IMR-90 (cell line): ENCODE data around the gene PDZD2. TPM values are rescaled to one million over a fixed set of nuclear protein-coding genes. Genes with fewer than 3 reads are reported as not detected.

Source experiments
- ATAC-seq: fragments of 200-7000 bp; cut with Tn5 transposase; 2 replicates; pipeline ENCODE4 v1.9.1; 2020; ENCODE audit warnings: low read depth, mild to moderate bottlenecking, moderate library complexity
- BruUV-seq: library from RNA; stranded (reverse); fragments of 400-500 nt; replicated peaks from 2 replicates; lab custom pipeline; 2021; lab: Mats Ljungman, UMichigan
- CTCF ChIA-PET: fragments of 300-600 bp; formaldehyde crosslinking; extraction: SDS; loops from one replicate; lab custom pipeline; 2021; ENCODE audit warnings: antibody characterized with exemption; lab: Yijun Ruan, JAX
- POLR2A ChIA-PET: fragments of 300-600 bp; sonication (Branson Sonifier 250); formaldehyde crosslinking; loops from one replicate; lab custom pipeline; 2022; ENCODE audit warnings: antibody characterized with exemption; ENCODE audit not compliant: unreplicated experiment; lab: Charles Lee
- DNase-seq: peaks from one replicate; pipeline ENCODE4 v3.0.0; 2013
- H2AFZ ChIP-seq: replicated peaks from 2 replicates; pipeline ENCODE3; 2013; ENCODE audit warnings: low read length, mild to moderate bottlenecking; ENCODE audit not compliant: poor library complexity
- H2AK5ac ChIP-seq: 2 replicates; pipeline ENCODE4 v1.6.1; 2013; ENCODE audit warnings: low read depth, low read length, inconsistent platforms
- H2AK9ac ChIP-seq: replicated peaks from 2 replicates; pipeline ENCODE3; 2013; ENCODE audit warnings: mild to moderate bottlenecking, low read depth, low read length, moderate library complexity; ENCODE audit not compliant: poor library complexity
- H2BK120ac ChIP-seq: 2 replicates; pipeline ENCODE4 v1.6.1; 2013; ENCODE audit warnings: low read depth, low read length, inconsistent platforms
- H2BK15ac ChIP-seq: 3 replicates; pipeline ENCODE4 v1.6.1; 2013; ENCODE audit warnings: low read depth, low read length, inconsistent platforms
- H2BK20ac ChIP-seq: 2 replicates; pipeline ENCODE4 v1.6.1; 2013; ENCODE audit warnings: low read depth, mild to moderate bottlenecking, inconsistent platforms, low read length, moderate library complexity
- H2BK5ac ChIP-seq: 2 replicates; pipeline ENCODE4 v1.6.1; 2013; ENCODE audit warnings: mild to moderate bottlenecking, low read depth, low read length, inconsistent platforms; ENCODE audit not compliant: poor library complexity, severe bottlenecking
- H3K14ac ChIP-seq: replicated peaks from 2 replicates; pipeline ENCODE4 v1.6.1; 2013; ENCODE audit warnings: low read depth, low read length, inconsistent platforms
- H3K18ac ChIP-seq: 2 replicates; pipeline ENCODE4 v1.6.1; 2013; ENCODE audit warnings: low read depth, low read length, control low read depth
- H3K23ac ChIP-seq: 2 replicates; pipeline ENCODE4 v1.6.1; 2013; ENCODE audit warnings: low read depth, low read length, inconsistent platforms
- H3K27ac ChIP-seq: 2 replicates; pipeline ENCODE4 v1.5.1; 2013; ENCODE audit warnings: mild to moderate bottlenecking, control low read depth, low read length; ENCODE audit not compliant: insufficient read depth
- H3K27me3 ChIP-seq: 2 replicates; pipeline ENCODE4 v1.6.1; 2013; ENCODE audit warnings: low read length; ENCODE audit not compliant: control insufficient read depth, insufficient read depth
- H3K36me3 ChIP-seq: 2 replicates; pipeline ENCODE4 v1.6.1; 2013; ENCODE audit warnings: low read length, mixed read lengths; ENCODE audit not compliant: control insufficient read depth, insufficient read depth
- H3K4ac ChIP-seq: 2 replicates; pipeline ENCODE4 v1.6.1; 2013; ENCODE audit warnings: low read depth, low read length, inconsistent platforms
- H3K4me1 ChIP-seq: 2 replicates; pipeline ENCODE4 v1.6.1; 2013; ENCODE audit warnings: low read length, mixed read lengths; ENCODE audit not compliant: control insufficient read depth, insufficient read depth
- H3K4me2 ChIP-seq: 2 replicates; pipeline ENCODE4 v1.6.1; 2013; ENCODE audit warnings: low read depth, mild to moderate bottlenecking, control low read depth, low read length, moderate library complexity
- H3K4me3 ChIP-seq: 2 replicates; pipeline ENCODE4 v1.5.1; 2013; ENCODE audit warnings: low read depth, mild to moderate bottlenecking, control low read depth, low read length, moderate library complexity; ENCODE audit not compliant: insufficient read depth
- H3K56ac ChIP-seq: 2 replicates; pipeline ENCODE4 v1.6.1; 2013; ENCODE audit warnings: low read length, inconsistent platforms; ENCODE audit not compliant: insufficient read depth; ENCODE audit errors: extremely low read depth
- H3K79me1 ChIP-seq, 2 experiments: 2 replicates each; pipeline ENCODE4 v1.6.1; 2013; ENCODE audit warnings: low read length in 2 of 2, inconsistent platforms in 1 of 2, low read depth in 1 of 2
- H3K9ac ChIP-seq: 2 replicates; pipeline ENCODE4 v1.6.1; 2013; ENCODE audit warnings: low read depth, low read length, control low read depth
- H3K9me1 ChIP-seq: 2 replicates; pipeline ENCODE4 v1.6.1; 2013; ENCODE audit warnings: low read length, inconsistent platforms; ENCODE audit not compliant: insufficient read depth
- H3K9me3 ChIP-seq: 2 replicates; pipeline ENCODE4 v1.6.1; 2013; ENCODE audit warnings: low read length; ENCODE audit not compliant: control insufficient read depth, insufficient read depth
- H4K20me1 ChIP-seq: 2 replicates; pipeline ENCODE4 v1.6.1; 2013; ENCODE audit warnings: low read length, inconsistent platforms; ENCODE audit not compliant: insufficient read depth
- H4K5ac ChIP-seq: 2 replicates; pipeline ENCODE4 v1.6.1; 2013; ENCODE audit warnings: mild to moderate bottlenecking, low read depth, low read length, control low read depth
- H4K8ac ChIP-seq, 2 experiments: 2 replicates each; pipeline ENCODE4 v1.6.1; 2013; ENCODE audit warnings: low read depth in 2 of 2, low read length in 2 of 2, control low read depth in 1 of 2, inconsistent platforms in 1 of 2
- H4K91ac ChIP-seq: 2 replicates; pipeline ENCODE4 v1.6.1; 2013; ENCODE audit warnings: low read depth, low read length, inconsistent platforms; ENCODE audit not compliant: insufficient read depth
- BHLHE40 ChIP-seq: fragments of 150-350 bp; IDR thresholded peaks from 2 replicates; pipeline ENCODE4 v1.6.1; 2016; ENCODE audit warnings: mild to moderate bottlenecking, low read depth, low read length
- CHD1 ChIP-seq: IDR thresholded peaks from 2 replicates; pipeline ENCODE4 v1.6.1; 2012; ENCODE audit warnings: low read depth, low read length, improper control_type of control experiment
- MAZ ChIP-seq: IDR thresholded peaks from 2 replicates; pipeline ENCODE4 v1.6.1; 2012; ENCODE audit warnings: low read depth, mild to moderate bottlenecking, low read length, improper control_type of control experiment, moderate library complexity, borderline replicate concordance
- NFE2L2 ChIP-seq: fragments of 150-350 bp; IDR thresholded peaks from 2 replicates; pipeline ENCODE4 v1.6.1; 2016; ENCODE audit warnings: low read depth, mild to moderate bottlenecking, low read length
- POLR2A ChIP-seq: IDR thresholded peaks from 2 replicates; pipeline ENCODE4 v1.6.1; 2012; ENCODE audit warnings: mild to moderate bottlenecking, low read depth, low read length
- RCOR1 ChIP-seq: IDR thresholded peaks from 2 replicates; pipeline ENCODE4 v1.6.1; 2012; ENCODE audit warnings: mild to moderate bottlenecking, low read length, improper control_type of control experiment; ENCODE audit not compliant: insufficient replicate concordance
- WGBS, 2 experiments: methylation state at CpG; one replicate each; pipeline versions ENCODE4 v1.1.5 to v1.1.7; 2013; ENCODE audit warnings: missing lambda C conversion rate in 2 of 2; ENCODE audit not compliant: insufficient read length in 1 of 2; ENCODE audit errors: extremely low coverage in 2 of 2; 5-methylcytosine and 5-hydroxymethylcytosine counted together
- dilution Hi-C: fragments of 300-500 bp; cut with HindIII; formaldehyde crosslinking; loops from one replicate; pipeline ENCODE4 v1.14.3; 2018; ENCODE audit warnings: low sequenced_read_pairs; ENCODE audit not compliant: unreplicated experiment
- in situ Hi-C: fragments of 300-500 bp; cut with MboI; formaldehyde crosslinking; loops from 3 replicates; pipeline ENCODE4 v1.14.3; 2019; ENCODE audit warnings: low sequenced_read_pairs, inconsistent platforms, mixed read lengths
- intact Hi-C: fragments of 100-400 bp; cut with micrococcal nuclease; formaldehyde crosslinking; loops from 2 replicates; pipeline ENCODE4 v1.10.0; 2022
- polyA plus RNA-seq, 3 experiments: library from polyadenylated mRNA; depleted of rRNA; stranded (reverse); fragments of >200 nt; gene quantifications; 2 replicates each; pipeline ENCODE4 v1.2.3, GENCODE V29; 2012; ENCODE audit warnings: low replicate concordance in 1 of 3
- total RNA-seq: library from RNA; depleted of rRNA; stranded (reverse); fragments of >200 nt; gene quantifications from 2 replicates; pipeline ENCODE4 v1.2.3, GENCODE V29; 2012
- TF ChIP-seq, protein P1 (sequence below): fragments of 150-350 bp; IDR thresholded peaks from 2 replicates; pipeline ENCODE4 v1.6.1; 2016; ENCODE audit warnings: low read depth, mild to moderate bottlenecking, low read length, moderate library complexity, borderline replicate concordance
- TF ChIP-seq, protein P2 (sequence below): conservative IDR thresholded peaks from 2 replicates; pipeline ENCODE4 v1.5.1; 2012; ENCODE audit warnings: mild to moderate bottlenecking, low read depth, low read length, improper control_type of control experiment

PDZD2 gene
- total and polyA plus RNA-seq, 2 of the 4 experiments (the other 2 are of a cell fraction) = under 0.01 to 0.02 TPM

DNA sequence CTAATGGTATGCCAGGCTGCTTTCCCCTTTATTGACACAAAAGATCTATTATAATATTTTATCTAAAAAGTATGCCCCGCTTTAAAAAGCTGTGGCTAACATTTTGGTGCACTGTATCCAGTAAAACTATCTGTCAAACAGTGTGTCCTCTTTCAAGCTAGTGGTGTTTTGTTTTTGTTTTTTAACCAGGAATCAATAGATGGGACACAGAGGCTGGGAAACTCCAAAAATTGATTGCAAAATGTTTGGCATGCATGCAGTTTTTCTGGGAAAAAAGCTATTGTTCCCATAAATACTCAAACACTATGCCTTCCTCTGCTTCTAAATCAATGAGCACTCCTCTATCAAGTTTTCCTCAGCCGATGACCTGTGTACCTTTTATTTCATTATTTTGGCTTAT is 34.3 kb upstream of the PDZD2 start:
- TF ChIP-seq CHD1 (no peak), POLR2A (no peak), BHLHE40 (no peak), MAZ (no peak), NFE2L2 (no peak), RCOR1 (no peak)
- TF ChIP-seq, protein P1, sequence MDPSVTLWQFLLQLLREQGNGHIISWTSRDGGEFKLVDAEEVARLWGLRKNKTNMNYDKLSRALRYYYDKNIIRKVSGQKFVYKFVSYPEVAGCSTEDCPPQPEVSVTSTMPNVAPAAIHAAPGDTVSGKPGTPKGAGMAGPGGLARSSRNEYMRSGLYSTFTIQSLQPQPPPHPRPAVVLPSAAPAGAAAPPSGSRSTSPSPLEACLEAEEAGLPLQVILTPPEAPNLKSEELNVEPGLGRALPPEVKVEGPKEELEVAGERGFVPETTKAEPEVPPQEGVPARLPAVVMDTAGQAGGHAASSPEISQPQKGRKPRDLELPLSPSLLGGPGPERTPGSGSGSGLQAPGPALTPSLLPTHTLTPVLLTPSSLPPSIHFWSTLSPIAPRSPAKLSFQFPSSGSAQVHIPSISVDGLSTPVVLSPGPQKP = no peak
- TF ChIP-seq, protein P2, sequence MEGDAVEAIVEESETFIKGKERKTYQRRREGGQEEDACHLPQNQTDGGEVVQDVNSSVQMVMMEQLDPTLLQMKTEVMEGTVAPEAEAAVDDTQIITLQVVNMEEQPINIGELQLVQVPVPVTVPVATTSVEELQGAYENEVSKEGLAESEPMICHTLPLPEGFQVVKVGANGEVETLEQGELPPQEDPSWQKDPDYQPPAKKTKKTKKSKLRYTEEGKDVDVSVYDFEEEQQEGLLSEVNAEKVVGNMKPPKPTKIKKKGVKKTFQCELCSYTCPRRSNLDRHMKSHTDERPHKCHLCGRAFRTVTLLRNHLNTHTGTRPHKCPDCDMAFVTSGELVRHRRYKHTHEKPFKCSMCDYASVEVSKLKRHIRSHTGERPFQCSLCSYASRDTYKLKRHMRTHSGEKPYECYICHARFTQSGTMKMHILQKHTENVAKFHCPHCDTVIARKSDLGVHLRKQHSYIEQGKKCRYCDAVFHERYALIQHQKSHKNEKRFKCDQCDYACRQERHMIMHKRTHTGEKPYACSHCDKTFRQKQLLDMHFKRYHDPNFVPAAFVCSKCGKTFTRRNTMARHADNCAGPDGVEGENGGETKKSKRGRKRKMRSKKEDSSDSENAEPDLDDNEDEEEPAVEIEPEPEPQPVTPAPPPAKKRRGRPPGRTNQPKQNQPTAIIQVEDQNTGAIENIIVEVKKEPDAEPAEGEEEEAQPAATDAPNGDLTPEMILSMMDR = no peak
- no TSS peak for BruUV-seq
- no peak overlapping the region for H3K4me2 ChIP-seq
- H2BK20ac ChIP-seq = no peak overlapping the region
- DNase-seq (no peak), ATAC-seq (no peak)
- H2BK120ac ChIP-seq = no peak overlapping the region
- ChIA-PET POLR2A (no interaction called here), CTCF (interaction anchor here (0.6 to 0.7 kb wide), 3 partner anchors 47 to 472 kb away, joined by 3 read pairs; no protein-coding TSS in a partner anchor)
- intact Hi-C loops = no loop called here
- no peak overlapping the region for H2AFZ ChIP-seq
- no peak overlapping the region for H4K5ac ChIP-seq
- no peak overlapping the region for H2BK5ac ChIP-seq
- H3K9me3 ChIP-seq = no peaks in the 10 kb centered on the region
- no peaks in the 10 kb centered on the region for H3K36me3 ChIP-seq
- no peak overlapping the region for H4K8ac ChIP-seq
- no peak overlapping the region for H3K56ac ChIP-seq
- in situ Hi-C loops = no loop called here
- no peak overlapping the region for H3K4ac ChIP-seq
- dilution Hi-C loops = no loop called here
- H2AK5ac ChIP-seq = no peak overlapping the region
- H3K23ac ChIP-seq = no peak overlapping the region
- no peak overlapping the region for H3K18ac ChIP-seq
- peaks cover 5% of the 10 kb centered on the region for H3K27me3 ChIP-seq
- H3K79me1 ChIP-seq = no peaks in the 10 kb centered on the region
- H3K9ac ChIP-seq = no peak overlapping the region
- H2AK9ac ChIP-seq = no peak overlapping the region
- no peak overlapping the region for H3K14ac ChIP-seq
- H3K27ac ChIP-seq = no peak overlapping the region
- H4K20me1 ChIP-seq = no peaks in the 10 kb centered on the region
- no peak overlapping the region for H2BK15ac ChIP-seq
- H3K4me3 ChIP-seq = no peak overlapping the region
- H3K9me1 ChIP-seq = no peaks in the 10 kb centered on the region
- WGBS, 2 experiments = no CpG with 5 or more reads among the region's 2 CpGs
- H4K91ac ChIP-seq = no peak overlapping the region
- H3K4me1 ChIP-seq = no peaks in the 10 kb centered on the region
